HEK293 (cell line): ENCODE measurements around the gene DBI.

ENCODE experiments used
- CTCF ChIA-PET: fragments of 350-600 bp; formaldehyde crosslinking; extraction: SDS; loops from one replicate; lab custom pipeline; 2021; ENCODE audit warnings: antibody characterized with exemption; lab: Yijun Ruan, JAX
- POLR2A ChIA-PET: fragments of 300-600 bp; formaldehyde crosslinking; extraction: SDS; loops from one replicate; lab custom pipeline; 2020; ENCODE audit warnings: antibody characterized with exemption, inconsistent platforms; lab: Yijun Ruan, JAX
- H3K27ac ChIP-seq: fragments of 200-500 bp; sonication (Bioruptor generic); 2 replicates; pipeline ENCODE4 v1.5.1; 2014; ENCODE audit warnings: low read depth, low read length, control low read depth, inconsistent platforms; ENCODE audit errors: extremely low read depth
- H3K36me3 ChIP-seq, 2 experiments: fragments of 200-500 bp in 1 of 2; sonication (Bioruptor generic) in 1 of 2; 1 replicate in 1 of 2; 2 replicates in 1 of 2; pipeline ENCODE4 v1.5.1; 2014 to 2017; ENCODE audit warnings: inconsistent platforms in 2 of 2, low read length in 2 of 2; ENCODE audit not compliant: control insufficient read depth in 2 of 2, insufficient read depth in 1 of 2
- H3K4me1 ChIP-seq: fragments of 200-500 bp; sonication (Bioruptor generic); 2 replicates; pipeline ENCODE4 v1.5.1; 2014; ENCODE audit warnings: mild to moderate bottlenecking, low read length, inconsistent platforms; ENCODE audit not compliant: control insufficient read depth, insufficient read depth
- H3K4me3 ChIP-seq: 2 replicates; pipeline ENCODE4 v1.5.1; 2011; ENCODE audit warnings: low read depth, mild to moderate bottlenecking, control low read depth, low read length, moderate library complexity
- H3K9me3 ChIP-seq: fragments of 200-500 bp; sonication (Bioruptor generic); 2 replicates; pipeline ENCODE4 v1.5.1; 2014; ENCODE audit warnings: low read depth, low read length, inconsistent platforms; ENCODE audit not compliant: control insufficient read depth, insufficient read depth
- GLI4 ChIP-seq: fragments of 450-650 bp; formaldehyde crosslinking; IDR thresholded peaks from 2 replicates; pipeline ENCODE4 v1.5.1; 2016; ENCODE audit warnings: missing biosample characterization, missing genetic modification characterization
- GLIS1 ChIP-seq: fragments of 450-650 bp; formaldehyde crosslinking; IDR thresholded peaks from 2 replicates; pipeline ENCODE4 v1.5.1; 2016; ENCODE audit warnings: missing biosample characterization, missing genetic modification characterization
- KLF9 ChIP-seq: fragments of 450-650 bp; formaldehyde crosslinking; IDR thresholded peaks from 2 replicates; pipeline ENCODE4 v1.5.1; 2016; ENCODE audit warnings: missing biosample characterization, missing genetic modification characterization, low read depth
- SALL2 ChIP-seq: fragments of 450-650 bp; formaldehyde crosslinking; IDR thresholded peaks from 2 replicates; pipeline ENCODE4 v1.5.0; 2017; ENCODE audit warnings: missing biosample characterization, mild to moderate bottlenecking, missing genetic modification characterization, borderline replicate concordance
- SP3 ChIP-seq: fragments of 450-650 bp; formaldehyde crosslinking; IDR thresholded peaks from 2 replicates; pipeline ENCODE4 v1.5.1; 2016; ENCODE audit warnings: missing biosample characterization, missing genetic modification characterization
- YY1 ChIP-seq: fragments of 450-650 bp; formaldehyde crosslinking; IDR thresholded peaks from 2 replicates; pipeline ENCODE4 v1.5.1; 2018; ENCODE audit warnings: missing biosample characterization, missing genetic modification characterization
- ZFP69B ChIP-seq: fragments of 450-650 bp; formaldehyde crosslinking; IDR thresholded peaks from 2 replicates; pipeline ENCODE4 v1.5.1; 2016; ENCODE audit warnings: missing biosample characterization, missing genetic modification characterization
- ZIC2 ChIP-seq: fragments of 450-650 bp; formaldehyde crosslinking; IDR thresholded peaks from 2 replicates; pipeline ENCODE4 v1.5.1; 2016; ENCODE audit warnings: missing biosample characterization, missing genetic modification characterization
- ZNF114 ChIP-seq: fragments of 450-650 bp; formaldehyde crosslinking; IDR thresholded peaks from 2 replicates; pipeline ENCODE4 v1.5.0; 2017; ENCODE audit warnings: missing biosample characterization, missing genetic modification characterization
- ZNF132 ChIP-seq: fragments of 450-650 bp; formaldehyde crosslinking; IDR thresholded peaks from 2 replicates; pipeline ENCODE4 v1.5.1; 2017; ENCODE audit warnings: missing biosample characterization, missing genetic modification characterization, borderline replicate concordance
- ZNF169 ChIP-seq: fragments of 450-650 bp; formaldehyde crosslinking; IDR thresholded peaks from 2 replicates; pipeline ENCODE4 v1.5.1; 2016; ENCODE audit warnings: missing biosample characterization, missing genetic modification characterization
- ZNF19 ChIP-seq: fragments of 450-650 bp; formaldehyde crosslinking; IDR thresholded peaks from 2 replicates; pipeline ENCODE4; 2016; ENCODE audit warnings: missing biosample characterization, missing genetic modification characterization, low read depth
- ZNF214 ChIP-seq: fragments of 450-650 bp; formaldehyde crosslinking; IDR thresholded peaks from 2 replicates; pipeline ENCODE4 v1.5.1; 2017; ENCODE audit warnings: missing biosample characterization, mild to moderate bottlenecking, missing genetic modification characterization, borderline replicate concordance
- ZNF221 ChIP-seq: fragments of 450-650 bp; formaldehyde crosslinking; IDR thresholded peaks from 2 replicates; pipeline ENCODE4 v1.5.1; 2017; ENCODE audit warnings: missing biosample characterization, missing genetic modification characterization, borderline replicate concordance
- ZNF311 ChIP-seq: fragments of 450-650 bp; formaldehyde crosslinking; IDR thresholded peaks from 2 replicates; pipeline ENCODE4 v1.5.1; 2017; ENCODE audit warnings: missing biosample characterization, missing genetic modification characterization, borderline replicate concordance
- ZNF596 ChIP-seq: fragments of 450-650 bp; IDR thresholded peaks from 2 replicates; pipeline ENCODE4 v1.5.0; 2018; ENCODE audit warnings: missing biosample characterization, mild to moderate bottlenecking, missing genetic modification characterization, moderate library complexity
- ZNF610 ChIP-seq: fragments of 450-650 bp; formaldehyde crosslinking; IDR thresholded peaks from 2 replicates; pipeline ENCODE4 v1.5.1; 2016; ENCODE audit warnings: missing biosample characterization, missing genetic modification characterization, borderline replicate concordance
- ZNF621 ChIP-seq: fragments of 450-650 bp; formaldehyde crosslinking; IDR thresholded peaks from 2 replicates; pipeline ENCODE4 v1.5.1; 2017; ENCODE audit warnings: missing biosample characterization, missing genetic modification characterization
- ZNF701 ChIP-seq: fragments of 450-650 bp; formaldehyde crosslinking; IDR thresholded peaks from 2 replicates; pipeline ENCODE4 v1.5.1; 2016; ENCODE audit warnings: missing biosample characterization, missing genetic modification characterization
- ZSCAN30 ChIP-seq: fragments of 450-650 bp; IDR thresholded peaks from 2 replicates; pipeline ENCODE4 v1.5.1; 2018; ENCODE audit warnings: missing biosample characterization, mild to moderate bottlenecking, missing genetic modification characterization, moderate library complexity
- TF ChIP-seq, protein P1 (sequence below): fragments of 450-650 bp; formaldehyde crosslinking; optimal IDR thresholded peaks from 2 replicates; pipeline ENCODE3; 2016; ENCODE audit warnings: missing biosample characterization, mild to moderate bottlenecking, missing genetic modification characterization
- TF ChIP-seq, protein P2 (sequence below): fragments of 450-650 bp; formaldehyde crosslinking; IDR thresholded peaks from 2 replicates; pipeline ENCODE4 v1.5.1; 2017; ENCODE audit warnings: missing biosample characterization, missing genetic modification characterization
- TF ChIP-seq, protein P3 (sequence below): fragments of 450-650 bp; IDR thresholded peaks from 2 replicates; pipeline ENCODE4 v1.5.1; 2018; ENCODE audit warnings: missing biosample characterization, missing genetic modification characterization
- TF ChIP-seq, protein P4 (sequence below): fragments of 450-650 bp; formaldehyde crosslinking; IDR thresholded peaks from 2 replicates; pipeline ENCODE4 v1.5.1; 2016; ENCODE audit warnings: missing biosample characterization, missing genetic modification characterization, low read depth
- TF ChIP-seq, protein P5 (sequence below): fragments of 450-650 bp; formaldehyde crosslinking; IDR thresholded peaks from 2 replicates; pipeline ENCODE4 v1.5.1; 2016; ENCODE audit warnings: missing biosample characterization, missing genetic modification characterization
- TF ChIP-seq, protein P6 (sequence below): fragments of 450-650 bp; formaldehyde crosslinking; IDR thresholded peaks from 2 replicates; pipeline ENCODE4 v1.5.1; 2016; ENCODE audit warnings: missing biosample characterization, missing genetic modification characterization
- TF ChIP-seq, protein P7 (sequence below): fragments of 450-650 bp; formaldehyde crosslinking; IDR thresholded peaks from 2 replicates; pipeline ENCODE4 v1.5.1; 2016; ENCODE audit warnings: missing biosample characterization, missing genetic modification characterization

DBI gene

DNA sequence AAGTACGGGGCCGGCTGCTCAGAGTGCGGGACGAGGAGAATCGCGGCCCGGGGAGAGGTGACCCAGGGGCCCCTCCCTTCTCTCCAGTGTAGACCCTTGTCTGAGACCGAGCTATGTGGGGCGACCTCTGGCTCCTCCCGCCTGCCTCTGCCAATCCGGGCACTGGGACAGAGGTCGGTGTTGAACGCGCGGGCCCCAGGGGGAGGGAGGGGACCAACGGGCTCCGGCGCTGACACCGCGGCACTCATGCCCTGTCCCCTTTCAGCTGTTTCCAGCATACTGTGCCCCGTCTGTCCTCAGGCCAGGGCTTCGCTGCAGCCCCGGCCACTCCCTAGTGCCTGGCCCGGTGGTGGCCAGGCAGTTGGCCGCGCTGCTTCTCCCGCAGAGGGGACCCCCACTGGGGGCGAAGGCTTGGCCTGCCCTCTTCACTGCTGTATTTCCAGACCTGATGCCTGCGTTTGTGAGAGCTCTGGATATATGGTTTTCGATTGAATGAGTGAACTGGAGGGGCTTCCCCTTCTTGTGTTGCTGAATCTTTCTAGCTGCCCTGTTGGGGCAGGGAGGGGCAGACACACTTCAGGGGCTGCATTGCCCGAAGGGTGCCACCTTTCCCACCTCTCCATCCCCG, 809 bp downstream of the DBI start:
- Histone ChIP-seq H3K27ac (peak overlapping the region; percentile 65; the same call in 1 of the 2 replicates), H3K4me3 (peak overlapping the region; percentile 67), H3K4me1 (no peaks in the 10 kb centered on the region; the same call in 1 of the 2 replicates), H3K9me3 (no peaks in the 10 kb centered on the region), H3K36me3 (peaks cover 13 to 45% of the 10 kb centered on the region in 2 experiments; a peak in 2 of 3 replicates)
- ChIA-PET CTCF (interaction anchor here (0.6 to 1.0 kb wide), 3 partner anchors 18 to 1700 kb away, joined by 3 to 4 read pairs (median 4); no protein-coding TSS in a partner anchor), POLR2A (interaction anchor here (0.8 to 2.1 kb wide), 9 partner anchors 10 to 311 kb away, joined by 3 to 14 read pairs (median 5); partner anchors contain the start of gene TMEM177)
- TF ChIP-seq ZNF621 (tag by site-specific recombination) = no peak
- TF ChIP-seq, protein P1, sequence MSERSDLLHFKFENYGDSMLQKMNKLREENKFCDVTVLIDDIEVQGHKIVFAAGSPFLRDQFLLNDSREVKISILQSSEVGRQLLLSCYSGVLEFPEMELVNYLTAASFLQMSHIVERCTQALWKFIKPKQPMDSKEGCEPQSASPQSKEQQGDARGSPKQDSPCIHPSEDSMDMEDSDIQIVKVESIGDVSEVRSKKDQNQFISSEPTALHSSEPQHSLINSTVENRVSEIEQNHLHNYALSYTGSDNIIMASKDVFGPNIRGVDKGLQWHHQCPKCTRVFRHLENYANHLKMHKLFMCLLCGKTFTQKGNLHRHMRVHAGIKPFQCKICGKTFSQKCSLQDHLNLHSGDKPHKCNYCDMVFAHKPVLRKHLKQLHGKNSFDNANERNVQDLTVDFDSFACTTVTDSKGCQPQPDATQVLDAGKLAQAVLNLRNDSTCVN (tag by site-specific recombination) = peak; percentile 31
- TF ChIP-seq ZNF610 (tag by site-specific recombination) = 0 out of 2 replicates have a peak, but pooled peaks have one; percentile 3
- TF ChIP-seq YY1 (tag by site-specific recombination) = no peak
- TF ChIP-seq SP3 (tag by site-specific recombination) = no peak
- TF ChIP-seq, protein P2, sequence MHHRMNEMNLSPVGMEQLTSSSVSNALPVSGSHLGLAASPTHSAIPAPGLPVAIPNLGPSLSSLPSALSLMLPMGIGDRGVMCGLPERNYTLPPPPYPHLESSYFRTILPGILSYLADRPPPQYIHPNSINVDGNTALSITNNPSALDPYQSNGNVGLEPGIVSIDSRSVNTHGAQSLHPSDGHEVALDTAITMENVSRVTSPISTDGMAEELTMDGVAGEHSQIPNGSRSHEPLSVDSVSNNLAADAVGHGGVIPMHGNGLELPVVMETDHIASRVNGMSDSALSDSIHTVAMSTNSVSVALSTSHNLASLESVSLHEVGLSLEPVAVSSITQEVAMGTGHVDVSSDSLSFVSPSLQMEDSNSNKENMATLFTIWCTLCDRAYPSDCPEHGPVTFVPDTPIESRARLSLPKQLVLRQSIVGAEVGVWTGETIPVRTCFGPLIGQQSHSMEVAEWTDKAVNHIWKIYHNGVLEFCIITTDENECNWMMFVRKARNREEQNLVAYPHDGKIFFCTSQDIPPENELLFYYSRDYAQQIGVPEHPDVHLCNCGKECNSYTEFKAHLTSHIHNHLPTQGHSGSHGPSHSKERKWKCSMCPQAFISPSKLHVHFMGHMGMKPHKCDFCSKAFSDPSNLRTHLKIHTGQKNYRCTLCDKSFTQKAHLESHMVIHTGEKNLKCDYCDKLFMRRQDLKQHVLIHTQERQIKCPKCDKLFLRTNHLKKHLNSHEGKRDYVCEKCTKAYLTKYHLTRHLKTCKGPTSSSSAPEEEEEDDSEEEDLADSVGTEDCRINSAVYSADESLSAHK = no peak
- peak; percentile 53; the same call in 1 of the 2 replicates for TF ChIP-seq GLIS1 (tag by site-specific recombination)
- TF ChIP-seq GLI4 (tag by site-specific recombination) = no peak
- no peak for TF ChIP-seq ZSCAN30
- TF ChIP-seq, protein P3, sequence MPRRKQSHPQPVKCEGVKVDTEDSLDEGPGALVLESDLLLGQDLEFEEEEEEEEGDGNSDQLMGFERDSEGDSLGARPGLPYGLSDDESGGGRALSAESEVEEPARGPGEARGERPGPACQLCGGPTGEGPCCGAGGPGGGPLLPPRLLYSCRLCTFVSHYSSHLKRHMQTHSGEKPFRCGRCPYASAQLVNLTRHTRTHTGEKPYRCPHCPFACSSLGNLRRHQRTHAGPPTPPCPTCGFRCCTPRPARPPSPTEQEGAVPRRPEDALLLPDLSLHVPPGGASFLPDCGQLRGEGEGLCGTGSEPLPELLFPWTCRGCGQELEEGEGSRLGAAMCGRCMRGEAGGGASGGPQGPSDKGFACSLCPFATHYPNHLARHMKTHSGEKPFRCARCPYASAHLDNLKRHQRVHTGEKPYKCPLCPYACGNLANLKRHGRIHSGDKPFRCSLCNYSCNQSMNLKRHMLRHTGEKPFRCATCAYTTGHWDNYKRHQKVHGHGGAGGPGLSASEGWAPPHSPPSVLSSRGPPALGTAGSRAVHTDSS (tag by site-specific recombination) = no peak
- TF ChIP-seq, protein P4, sequence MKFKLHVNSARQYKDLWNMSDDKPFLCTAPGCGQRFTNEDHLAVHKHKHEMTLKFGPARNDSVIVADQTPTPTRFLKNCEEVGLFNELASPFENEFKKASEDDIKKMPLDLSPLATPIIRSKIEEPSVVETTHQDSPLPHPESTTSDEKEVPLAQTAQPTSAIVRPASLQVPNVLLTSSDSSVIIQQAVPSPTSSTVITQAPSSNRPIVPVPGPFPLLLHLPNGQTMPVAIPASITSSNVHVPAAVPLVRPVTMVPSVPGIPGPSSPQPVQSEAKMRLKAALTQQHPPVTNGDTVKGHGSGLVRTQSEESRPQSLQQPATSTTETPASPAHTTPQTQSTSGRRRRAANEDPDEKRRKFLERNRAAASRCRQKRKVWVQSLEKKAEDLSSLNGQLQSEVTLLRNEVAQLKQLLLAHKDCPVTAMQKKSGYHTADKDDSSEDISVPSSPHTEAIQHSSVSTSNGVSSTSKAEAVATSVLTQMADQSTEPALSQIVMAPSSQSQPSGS (tag by site-specific recombination) = no peak
- TF ChIP-seq ZFP69B (tag by site-specific recombination) = no peak
- no peak for TF ChIP-seq ZNF214 (tag by site-specific recombination)
- peak; percentile 36; the same call in 1 of the 2 replicates for TF ChIP-seq ZIC2 (tag by site-specific recombination)
- TF ChIP-seq KLF9 (tag by site-specific recombination) = 0 out of 2 replicates have a peak, but pooled peaks have one; percentile 10
- no peak for TF ChIP-seq ZNF169
- TF ChIP-seq ZNF596 (tag by site-specific recombination) = no peak
- no peak for TF ChIP-seq ZNF311 (tag by site-specific recombination)
- TF ChIP-seq ZNF114 (tag by site-specific recombination) = no peak
- TF ChIP-seq, protein P5, sequence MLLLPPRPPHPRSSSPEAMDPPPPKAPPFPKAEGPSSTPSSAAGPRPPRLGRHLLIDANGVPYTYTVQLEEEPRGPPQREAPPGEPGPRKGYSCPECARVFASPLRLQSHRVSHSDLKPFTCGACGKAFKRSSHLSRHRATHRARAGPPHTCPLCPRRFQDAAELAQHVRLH (tag by site-specific recombination) = no peak
- TF ChIP-seq ZNF19 (tag by site-specific recombination) = no peak
- TF ChIP-seq, protein P6, sequence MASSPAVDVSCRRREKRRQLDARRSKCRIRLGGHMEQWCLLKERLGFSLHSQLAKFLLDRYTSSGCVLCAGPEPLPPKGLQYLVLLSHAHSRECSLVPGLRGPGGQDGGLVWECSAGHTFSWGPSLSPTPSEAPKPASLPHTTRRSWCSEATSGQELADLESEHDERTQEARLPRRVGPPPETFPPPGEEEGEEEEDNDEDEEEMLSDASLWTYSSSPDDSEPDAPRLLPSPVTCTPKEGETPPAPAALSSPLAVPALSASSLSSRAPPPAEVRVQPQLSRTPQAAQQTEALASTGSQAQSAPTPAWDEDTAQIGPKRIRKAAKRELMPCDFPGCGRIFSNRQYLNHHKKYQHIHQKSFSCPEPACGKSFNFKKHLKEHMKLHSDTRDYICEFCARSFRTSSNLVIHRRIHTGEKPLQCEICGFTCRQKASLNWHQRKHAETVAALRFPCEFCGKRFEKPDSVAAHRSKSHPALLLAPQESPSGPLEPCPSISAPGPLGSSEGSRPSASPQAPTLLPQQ = no peak
- TF ChIP-seq ZNF132 (tag by site-specific recombination) = no peak
- TF ChIP-seq SALL2 (tag by site-specific recombination) = no peak
- TF ChIP-seq, protein P7, sequence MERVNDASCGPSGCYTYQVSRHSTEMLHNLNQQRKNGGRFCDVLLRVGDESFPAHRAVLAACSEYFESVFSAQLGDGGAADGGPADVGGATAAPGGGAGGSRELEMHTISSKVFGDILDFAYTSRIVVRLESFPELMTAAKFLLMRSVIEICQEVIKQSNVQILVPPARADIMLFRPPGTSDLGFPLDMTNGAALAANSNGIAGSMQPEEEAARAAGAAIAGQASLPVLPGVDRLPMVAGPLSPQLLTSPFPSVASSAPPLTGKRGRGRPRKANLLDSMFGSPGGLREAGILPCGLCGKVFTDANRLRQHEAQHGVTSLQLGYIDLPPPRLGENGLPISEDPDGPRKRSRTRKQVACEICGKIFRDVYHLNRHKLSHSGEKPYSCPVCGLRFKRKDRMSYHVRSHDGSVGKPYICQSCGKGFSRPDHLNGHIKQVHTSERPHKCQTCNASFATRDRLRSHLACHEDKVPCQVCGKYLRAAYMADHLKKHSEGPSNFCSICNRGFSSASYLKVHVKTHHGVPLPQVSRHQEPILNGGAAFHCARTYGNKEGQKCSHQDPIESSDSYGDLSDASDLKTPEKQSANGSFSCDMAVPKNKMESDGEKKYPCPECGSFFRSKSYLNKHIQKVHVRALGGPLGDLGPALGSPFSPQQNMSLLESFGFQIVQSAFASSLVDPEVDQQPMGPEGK = peak; percentile 36; the same call in 1 of the 2 replicates
- TF ChIP-seq ZNF701 = no peak
- no peak for TF ChIP-seq ZNF221 (tag by site-specific recombination)
